Measurements from ENCODE around the gene ACAA2. TPM values are rescaled to one million over a fixed set of nuclear protein-coding genes. Genes with fewer than 3 reads are reported as not detected.

ACAA2 gene
- total RNA-seq, 1 experiment from 2014 or later, result 136 TPM

DNA sequence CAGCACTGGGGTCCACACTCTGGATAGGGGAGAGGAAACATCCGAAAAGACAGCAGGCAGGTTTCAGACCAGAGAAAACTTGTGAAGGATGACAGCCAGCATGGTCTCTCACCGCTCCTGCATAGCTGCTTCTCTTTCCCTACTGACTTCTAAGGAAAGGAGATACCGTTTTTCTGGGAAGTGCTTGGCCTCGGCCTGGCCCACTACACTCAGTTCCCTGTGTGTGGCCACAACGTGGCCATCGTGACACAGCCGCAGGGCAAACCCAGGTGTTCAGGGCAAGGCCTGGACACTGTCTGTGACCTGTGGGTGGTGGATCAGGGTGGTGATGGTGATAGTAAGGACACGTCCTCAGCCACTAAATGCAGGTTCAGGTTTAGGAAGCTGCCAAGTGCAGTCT is 34.2 kb upstream of the ACAA2 start:
- no peak overlapping the region for H3K27ac Mint-ChIP-seq
- H3K9me3 Mint-ChIP-seq, result no peaks in the 10 kb centered on the region
- H3K27me3 Mint-ChIP-seq (ENCODE audit: low read depth), result no peaks in the 10 kb centered on the region
- ATAC-seq (no peak), DNase-seq (ENCODE audit: low spot score) (no peak)
- H3K36me3 Mint-ChIP-seq, result no peaks in the 10 kb centered on the region
- ChIA-PET CTCF (interaction anchor here (0.9 to 3.0 kb wide), 2 partner anchors 12 to 15 kb away, joined by 4 to 21 read pairs; no protein-coding TSS in a partner anchor), POLR2A (no interaction called here)
- peaks cover 24% of the 10 kb centered on the region for H3K4me1 Mint-ChIP-seq
- no peak overlapping the region for H3K4me3 Mint-ChIP-seq
- TF ChIP-seq, protein P1, sequence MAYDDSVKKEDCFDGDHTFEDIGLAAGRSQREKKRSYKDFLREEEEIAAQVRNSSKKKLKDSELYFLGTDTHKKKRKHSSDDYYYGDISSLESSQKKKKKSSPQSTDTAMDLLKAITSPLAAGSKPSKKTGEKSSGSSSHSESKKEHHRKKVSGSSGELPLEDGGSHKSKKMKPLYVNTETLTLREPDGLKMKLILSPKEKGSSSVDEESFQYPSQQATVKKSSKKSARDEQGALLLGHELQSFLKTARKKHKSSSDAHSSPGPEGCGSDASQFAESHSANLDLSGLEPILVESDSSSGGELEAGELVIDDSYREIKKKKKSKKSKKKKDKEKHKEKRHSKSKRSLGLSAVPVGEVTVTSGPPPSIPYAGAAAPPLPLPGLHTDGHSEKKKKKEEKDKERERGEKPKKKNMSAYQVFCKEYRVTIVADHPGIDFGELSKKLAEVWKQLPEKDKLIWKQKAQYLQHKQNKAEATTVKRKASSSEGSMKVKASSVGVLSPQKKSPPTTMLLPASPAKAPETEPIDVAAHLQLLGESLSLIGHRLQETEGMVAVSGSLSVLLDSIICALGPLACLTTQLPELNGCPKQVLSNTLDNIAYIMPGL (CRISPR knock-in tag; IDR thresholded peaks at IDR 0.05), result no peak
- TF ChIP-seq IRF2 (CRISPR knock-in tag; IDR thresholded peaks at IDR 0.05; ENCODE audit: borderline replicate concordance, low read depth) (no peak), ZNF232 (CRISPR knock-in tag; IDR thresholded peaks at IDR 0.05) (no peak), HMGA2 (CRISPR knock-in tag; IDR thresholded peaks at IDR 0.05) (no peak), ZNF416 (CRISPR knock-in tag; IDR thresholded peaks at IDR 0.05) (no peak), SMAD3 (CRISPR knock-in tag; IDR thresholded peaks at IDR 0.05; ENCODE audit: borderline replicate concordance) (no peak), CTCF (IDR thresholded peaks at IDR 0.05) (no peak), EMX1 (CRISPR knock-in tag; IDR thresholded peaks at IDR 0.05) (no peak), GRHL2 (CRISPR knock-in tag; IDR thresholded peaks at IDR 0.05; ENCODE audit: insufficient replicate concordance, severe bottlenecking) (no peak), ELF4 (CRISPR knock-in tag; IDR thresholded peaks at IDR 0.05; ENCODE audit: low read depth) (no peak), TCF7 (CRISPR knock-in tag; IDR thresholded peaks at IDR 0.05; ENCODE audit: low read depth) (no peak), CBFB (CRISPR knock-in tag; IDR thresholded peaks at IDR 0.05; ENCODE audit: low read depth) (no peak), GABPB1 (CRISPR knock-in tag; IDR thresholded peaks at IDR 0.05) (no peak), ZNF138 (CRISPR knock-in tag; conservative IDR thresholded peaks at IDR 0.05) (no peak), ZNF396 (CRISPR knock-in tag; IDR thresholded peaks at IDR 0.05; ENCODE audit: borderline replicate concordance) (no peak)
- TF ChIP-seq, protein P2, sequence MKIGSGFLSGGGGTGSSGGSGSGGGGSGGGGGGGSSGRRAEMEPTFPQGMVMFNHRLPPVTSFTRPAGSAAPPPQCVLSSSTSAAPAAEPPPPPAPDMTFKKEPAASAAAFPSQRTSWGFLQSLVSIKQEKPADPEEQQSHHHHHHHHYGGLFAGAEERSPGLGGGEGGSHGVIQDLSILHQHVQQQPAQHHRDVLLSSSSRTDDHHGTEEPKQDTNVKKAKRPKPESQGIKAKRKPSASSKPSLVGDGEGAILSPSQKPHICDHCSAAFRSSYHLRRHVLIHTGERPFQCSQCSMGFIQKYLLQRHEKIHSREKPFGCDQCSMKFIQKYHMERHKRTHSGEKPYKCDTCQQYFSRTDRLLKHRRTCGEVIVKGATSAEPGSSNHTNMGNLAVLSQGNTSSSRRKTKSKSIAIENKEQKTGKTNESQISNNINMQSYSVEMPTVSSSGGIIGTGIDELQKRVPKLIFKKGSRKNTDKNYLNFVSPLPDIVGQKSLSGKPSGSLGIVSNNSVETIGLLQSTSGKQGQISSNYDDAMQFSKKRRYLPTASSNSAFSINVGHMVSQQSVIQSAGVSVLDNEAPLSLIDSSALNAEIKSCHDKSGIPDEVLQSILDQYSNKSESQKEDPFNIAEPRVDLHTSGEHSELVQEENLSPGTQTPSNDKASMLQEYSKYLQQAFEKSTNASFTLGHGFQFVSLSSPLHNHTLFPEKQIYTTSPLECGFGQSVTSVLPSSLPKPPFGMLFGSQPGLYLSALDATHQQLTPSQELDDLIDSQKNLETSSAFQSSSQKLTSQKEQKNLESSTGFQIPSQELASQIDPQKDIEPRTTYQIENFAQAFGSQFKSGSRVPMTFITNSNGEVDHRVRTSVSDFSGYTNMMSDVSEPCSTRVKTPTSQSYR (CRISPR knock-in tag; IDR thresholded peaks at IDR 0.05), result no peak
- TF ChIP-seq, protein P3, sequence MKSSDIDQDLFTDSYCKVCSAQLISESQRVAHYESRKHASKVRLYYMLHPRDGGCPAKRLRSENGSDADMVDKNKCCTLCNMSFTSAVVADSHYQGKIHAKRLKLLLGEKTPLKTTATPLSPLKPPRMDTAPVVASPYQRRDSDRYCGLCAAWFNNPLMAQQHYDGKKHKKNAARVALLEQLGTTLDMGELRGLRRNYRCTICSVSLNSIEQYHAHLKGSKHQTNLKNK (CRISPR knock-in tag; IDR thresholded peaks at IDR 0.05), result no peak

DNA sequence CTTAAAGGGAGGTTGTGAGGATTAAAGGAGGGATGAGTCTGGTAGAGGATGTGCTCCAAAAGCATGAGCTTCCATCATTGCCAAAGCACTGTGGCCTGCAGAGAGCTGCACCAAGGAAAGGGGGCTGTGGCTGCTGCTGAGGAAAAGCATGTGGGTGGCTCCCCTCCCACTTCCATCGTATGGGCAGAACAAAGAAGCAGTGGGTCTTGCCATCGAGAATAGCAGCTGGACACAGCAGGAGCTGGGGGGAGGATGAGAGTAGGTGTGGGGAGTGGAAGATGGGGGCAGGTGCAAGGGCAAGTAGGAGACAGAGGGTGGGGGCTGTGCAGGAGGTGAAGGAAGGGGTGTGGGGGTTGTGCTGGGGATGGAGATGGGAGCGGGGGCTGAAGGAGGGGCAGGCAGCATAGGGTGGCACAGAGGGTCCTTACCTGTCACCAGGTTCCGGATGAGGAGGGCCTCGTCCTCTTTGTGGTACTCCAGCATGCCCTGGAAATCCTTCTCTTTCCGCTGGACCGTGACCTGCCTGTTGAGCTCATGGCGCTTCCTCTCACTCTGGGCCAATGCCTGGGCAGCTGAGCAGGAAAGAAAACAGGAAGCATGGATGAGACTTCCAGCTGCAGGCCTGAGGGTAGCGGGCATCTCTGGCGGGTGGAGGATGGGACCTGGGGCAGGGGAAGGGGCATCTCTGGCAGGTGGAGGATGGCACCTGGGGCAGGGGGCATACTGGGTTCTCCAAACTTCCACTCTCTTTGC is 33.6 kb upstream of the ACAA2 start:
- ATAC-seq, result no peak
- Mint-ChIP-seq H3K4me3 (no peak overlapping the region), H3K27ac (no peak overlapping the region), H3K27me3 (ENCODE audit: low read depth) (no peaks in the 10 kb centered on the region), H3K36me3 (no peaks in the 10 kb centered on the region), H3K4me1 (peaks cover 24% of the 10 kb centered on the region), H3K9me3 (no peaks in the 10 kb centered on the region)
- TF ChIP-seq, protein P4, sequence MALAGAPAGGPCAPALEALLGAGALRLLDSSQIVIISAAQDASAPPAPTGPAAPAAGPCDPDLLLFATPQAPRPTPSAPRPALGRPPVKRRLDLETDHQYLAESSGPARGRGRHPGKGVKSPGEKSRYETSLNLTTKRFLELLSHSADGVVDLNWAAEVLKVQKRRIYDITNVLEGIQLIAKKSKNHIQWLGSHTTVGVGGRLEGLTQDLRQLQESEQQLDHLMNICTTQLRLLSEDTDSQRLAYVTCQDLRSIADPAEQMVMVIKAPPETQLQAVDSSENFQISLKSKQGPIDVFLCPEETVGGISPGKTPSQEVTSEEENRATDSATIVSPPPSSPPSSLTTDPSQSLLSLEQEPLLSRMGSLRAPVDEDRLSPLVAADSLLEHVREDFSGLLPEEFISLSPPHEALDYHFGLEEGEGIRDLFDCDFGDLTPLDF (CRISPR knock-in tag; IDR thresholded peaks at IDR 0.05), result no peak
- no peak for TF ChIP-seq ZBTB21 (CRISPR knock-in tag; IDR thresholded peaks at IDR 0.05; ENCODE audit: borderline replicate concordance)
- TF ChIP-seq GTF2I (CRISPR knock-in tag; conservative IDR thresholded peaks at IDR 0.05), result no peak
- no peak for TF ChIP-seq ZNF671 (CRISPR knock-in tag; IDR thresholded peaks at IDR 0.05)
- ChIA-PET CTCF (interaction anchor here (0.9 to 3.0 kb wide), 3 partner anchors 12 to 336 kb away, joined by 3 to 21 read pairs (median 4); no protein-coding TSS in a partner anchor), POLR2A (no interaction called here)
- no peak for DNase-seq (ENCODE audit: low spot score)

Data from WTC11 (cell line).